ENCODE data around the gene JMJD8.

DNA sequence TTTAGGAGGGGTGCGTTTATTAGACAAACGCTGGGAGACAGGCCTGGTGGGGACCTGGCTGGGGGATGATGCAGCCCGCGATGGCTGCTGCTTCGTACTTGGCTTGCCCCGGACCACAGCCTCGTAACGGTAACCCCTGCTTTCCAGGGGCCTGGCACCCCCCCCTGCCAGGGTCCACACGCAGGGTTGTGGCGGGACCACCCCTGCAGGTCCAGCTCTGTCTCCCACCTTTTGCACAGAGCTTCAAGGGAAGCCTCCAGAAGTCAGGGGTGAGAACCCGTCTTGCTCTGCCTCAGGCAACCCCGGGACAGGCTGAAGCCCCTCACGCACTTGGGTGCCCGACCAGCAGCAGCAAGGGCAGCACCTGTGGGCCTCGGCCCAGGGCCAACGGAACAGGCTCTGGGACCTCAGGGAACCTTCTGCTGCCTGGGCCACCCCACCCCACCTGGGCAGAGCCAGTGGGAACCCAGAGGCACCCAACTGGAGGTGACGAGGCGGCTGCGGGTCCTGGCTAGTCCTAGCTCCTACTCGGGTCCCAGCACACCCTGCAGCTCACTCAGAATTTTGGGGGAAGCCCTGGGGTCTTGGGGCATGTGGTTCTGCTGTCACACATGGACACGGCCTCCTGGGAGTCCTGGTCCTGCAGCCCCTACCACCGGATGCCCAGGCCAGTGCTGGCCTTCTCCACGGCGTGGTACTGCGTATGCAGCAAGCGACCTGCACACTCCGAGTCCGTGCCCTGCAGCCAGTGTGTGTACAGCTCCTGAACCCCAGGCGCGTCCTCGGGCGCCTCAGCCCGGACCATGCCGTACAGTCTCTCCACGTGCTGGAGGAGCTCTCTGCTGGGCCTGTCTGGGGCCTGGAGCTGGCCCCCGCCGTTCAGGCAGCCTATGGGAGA is 45.9 kb upstream of the JMJD8 start:
- TF ChIP-seq, protein P1, sequence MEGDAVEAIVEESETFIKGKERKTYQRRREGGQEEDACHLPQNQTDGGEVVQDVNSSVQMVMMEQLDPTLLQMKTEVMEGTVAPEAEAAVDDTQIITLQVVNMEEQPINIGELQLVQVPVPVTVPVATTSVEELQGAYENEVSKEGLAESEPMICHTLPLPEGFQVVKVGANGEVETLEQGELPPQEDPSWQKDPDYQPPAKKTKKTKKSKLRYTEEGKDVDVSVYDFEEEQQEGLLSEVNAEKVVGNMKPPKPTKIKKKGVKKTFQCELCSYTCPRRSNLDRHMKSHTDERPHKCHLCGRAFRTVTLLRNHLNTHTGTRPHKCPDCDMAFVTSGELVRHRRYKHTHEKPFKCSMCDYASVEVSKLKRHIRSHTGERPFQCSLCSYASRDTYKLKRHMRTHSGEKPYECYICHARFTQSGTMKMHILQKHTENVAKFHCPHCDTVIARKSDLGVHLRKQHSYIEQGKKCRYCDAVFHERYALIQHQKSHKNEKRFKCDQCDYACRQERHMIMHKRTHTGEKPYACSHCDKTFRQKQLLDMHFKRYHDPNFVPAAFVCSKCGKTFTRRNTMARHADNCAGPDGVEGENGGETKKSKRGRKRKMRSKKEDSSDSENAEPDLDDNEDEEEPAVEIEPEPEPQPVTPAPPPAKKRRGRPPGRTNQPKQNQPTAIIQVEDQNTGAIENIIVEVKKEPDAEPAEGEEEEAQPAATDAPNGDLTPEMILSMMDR (IDR thresholded peaks at IDR 0.05), result no peak
- TF ChIP-seq POLR2A (IDR thresholded peaks at IDR 0.05; ENCODE audit: low read depth), result no peak
- no peak for TF ChIP-seq POLR2AphosphoS5 (IDR thresholded peaks at IDR 0.05)

Data from esophagus muscularis mucosa (tissue), 3 donors.